ENCODE results near the gene TNFRSF25. TPM values are rescaled to one million over a fixed set of nuclear protein-coding genes. Genes with fewer than 3 reads are reported as not detected.

Gene TNFRSF25, protein sequence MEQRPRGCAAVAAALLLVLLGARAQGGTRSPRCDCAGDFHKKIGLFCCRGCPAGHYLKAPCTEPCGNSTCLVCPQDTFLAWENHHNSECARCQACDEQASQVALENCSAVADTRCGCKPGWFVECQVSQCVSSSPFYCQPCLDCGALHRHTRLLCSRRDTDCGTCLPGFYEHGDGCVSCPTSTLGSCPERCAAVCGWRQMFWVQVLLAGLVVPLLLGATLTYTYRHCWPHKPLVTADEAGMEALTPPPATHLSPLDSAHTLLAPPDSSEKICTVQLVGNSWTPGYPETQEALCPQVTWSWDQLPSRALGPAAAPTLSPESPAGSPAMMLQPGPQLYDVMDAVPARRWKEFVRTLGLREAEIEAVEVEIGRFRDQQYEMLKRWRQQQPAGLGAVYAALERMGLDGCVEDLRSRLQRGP
- polyA plus RNA-seq (2014; cell fraction: cytosol; rRNA removed): 5.9 and 6.6 TPM in 2 replicates
- 53.5 and 71.1 TPM in 2 replicates for polyA plus RNA-seq (2014; cell fraction: nucleus; rRNA removed)

DNA sequence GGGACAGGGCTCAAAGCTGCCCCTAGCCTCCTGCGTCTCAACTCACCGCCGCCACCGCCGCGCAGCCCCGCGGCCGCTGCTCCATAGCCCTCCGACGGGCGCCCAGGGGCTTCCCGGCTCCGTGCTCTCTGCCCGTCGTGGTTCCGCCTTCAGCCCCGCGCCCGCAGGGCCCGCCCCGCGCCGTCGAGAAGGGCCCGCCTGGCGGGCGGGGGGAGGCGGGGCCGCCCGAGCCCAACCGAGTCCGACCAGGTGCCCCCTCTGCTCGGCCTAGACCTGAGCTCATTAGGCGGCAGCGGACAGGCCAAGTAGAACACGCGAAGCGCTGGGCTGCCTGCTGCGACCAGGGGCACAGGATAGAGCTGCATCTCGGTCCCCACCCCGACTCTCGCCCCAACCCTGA lies at the start of gene TNFRSF25:
TNFRSF25 (minus strand) TSS at position 151 of the 400 bp plus-strand sequence; CDS start at position 85, 66 bp downstream.
- no peak for DNase-seq (ENCODE audit: low spot score)

DNA sequence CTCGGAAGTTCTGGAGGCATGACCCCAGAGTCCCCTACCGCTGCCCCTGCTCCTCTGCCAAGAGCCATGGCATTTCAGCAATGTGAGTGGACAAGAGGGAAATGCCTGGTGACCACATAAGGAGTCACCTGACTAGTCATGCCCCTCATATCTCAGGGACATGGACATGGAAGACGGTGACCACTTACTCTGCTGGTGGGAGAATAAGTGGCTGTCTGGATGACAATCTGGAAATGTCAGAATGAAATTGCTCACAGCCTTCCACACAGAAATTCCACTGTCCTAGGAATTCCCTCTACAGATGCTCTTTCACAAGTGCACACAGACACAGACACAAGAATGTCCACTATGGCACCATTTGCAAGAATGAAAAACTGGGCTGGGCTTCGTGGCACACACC lies 49.8 kb upstream of the TNFRSF25 start:
- no peak for DNase-seq (ENCODE audit: low spot score)

DNA sequence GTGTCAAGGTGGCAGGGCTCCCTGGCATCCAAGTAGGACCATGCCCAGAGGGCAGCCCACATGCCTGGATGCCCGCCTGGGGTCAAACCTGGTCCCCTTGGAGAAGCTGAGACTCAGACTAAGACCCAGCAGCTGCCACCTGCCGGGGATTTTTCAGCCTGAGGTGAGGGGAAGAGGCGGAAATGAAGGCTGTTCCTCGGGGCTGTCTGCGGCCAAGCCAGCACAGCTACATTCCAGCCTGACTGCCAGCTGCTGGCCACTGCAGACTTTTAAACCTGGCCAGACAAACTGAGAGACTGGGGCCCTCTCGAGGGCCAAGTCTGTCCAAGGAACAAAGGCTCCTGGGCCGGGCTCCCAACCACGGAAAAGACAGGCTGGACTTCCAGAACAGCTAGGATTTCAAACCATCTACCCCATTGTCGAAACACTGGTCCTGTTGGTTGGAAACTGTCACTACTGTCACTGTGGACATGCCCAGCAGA lies 47.4 kb upstream of the TNFRSF25 start:
- DNase-seq (ENCODE audit: low spot score): no peak

DNA sequence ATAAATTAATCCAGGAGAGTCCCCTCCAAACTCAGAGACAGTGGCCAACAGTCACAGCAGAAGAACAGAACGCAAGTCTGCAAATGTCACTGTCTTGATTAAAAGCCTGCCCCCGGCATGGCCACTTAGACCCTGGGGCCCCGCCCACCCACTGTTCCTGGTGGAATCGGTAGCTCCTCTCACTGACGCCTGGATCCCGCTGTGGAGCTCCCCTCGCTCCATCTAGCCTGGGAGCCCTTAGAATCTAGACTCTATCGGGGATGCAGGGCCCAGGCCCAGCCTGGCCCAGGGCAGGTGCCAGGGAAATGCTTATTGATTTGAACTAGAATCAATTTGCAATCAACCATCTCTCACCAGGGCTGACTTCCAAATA lies 46.9 kb upstream of the TNFRSF25 start:
- DNase-seq (ENCODE audit: low spot score): no peak

DNA sequence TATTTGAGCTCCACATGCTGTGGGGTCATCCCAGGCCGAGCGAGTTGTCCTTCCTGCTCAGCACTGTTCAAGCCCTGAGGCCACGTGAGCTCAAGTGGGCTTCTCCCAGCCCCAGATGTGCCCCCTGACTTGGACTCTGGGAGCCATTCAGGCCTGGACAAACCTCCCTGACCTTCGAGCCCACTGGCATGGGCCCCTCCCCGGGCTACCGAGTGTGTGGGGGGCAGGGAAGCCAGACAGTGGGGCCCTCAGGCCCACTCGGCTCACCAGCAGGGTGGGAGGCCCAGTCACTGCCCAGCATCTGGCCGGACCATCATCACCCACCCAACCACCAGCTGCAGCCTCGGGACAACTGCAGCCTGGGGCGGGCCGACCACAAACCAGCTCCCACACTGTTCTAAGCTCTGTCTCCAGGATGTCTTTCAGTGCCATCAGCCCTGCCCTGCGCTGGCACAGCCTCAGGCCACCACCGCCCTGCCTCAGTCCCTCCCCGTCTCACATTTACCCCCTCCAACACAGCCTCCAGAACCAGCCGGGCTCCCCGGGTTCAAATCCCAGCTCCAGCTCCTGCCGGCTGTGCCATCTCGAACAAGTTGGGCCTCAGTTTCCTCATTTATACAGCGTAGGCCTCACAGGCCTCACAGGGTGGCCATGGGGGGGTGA lies 46.4 kb upstream of the TNFRSF25 start:
- no peak for DNase-seq (ENCODE audit: low spot score)

DNA sequence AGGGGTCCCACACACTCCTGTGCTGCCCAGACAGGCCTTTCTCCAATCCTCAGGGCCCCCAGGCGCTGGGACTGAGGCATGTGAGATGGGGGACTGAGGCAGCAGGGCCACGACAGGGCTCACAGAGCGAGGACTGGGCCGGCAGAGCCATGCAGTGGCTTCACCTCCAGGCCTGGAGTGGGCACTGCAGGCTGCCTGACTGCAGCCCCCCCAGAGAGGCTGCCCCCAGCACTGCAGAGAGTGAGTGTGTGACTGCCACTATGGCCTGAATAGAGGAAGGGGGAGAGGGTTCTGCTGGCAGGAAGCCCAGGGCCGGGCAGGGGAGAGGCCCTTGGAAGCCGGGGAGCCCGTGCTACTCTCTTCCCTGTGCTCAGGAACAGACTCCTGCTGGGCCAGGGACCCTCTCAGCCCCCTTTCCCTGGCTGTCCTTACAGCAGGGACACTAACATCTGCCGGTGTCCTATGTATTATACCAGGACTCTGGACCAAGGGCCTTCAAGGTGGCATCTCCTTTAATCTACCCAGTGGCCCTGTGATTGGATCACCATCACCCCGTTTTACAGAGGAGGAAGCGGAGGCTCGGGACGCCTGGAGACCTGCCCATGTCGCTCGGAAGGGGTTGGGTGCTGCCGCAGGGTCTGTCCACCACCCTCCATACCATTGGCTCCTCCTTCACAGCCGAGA lies 45.7 kb upstream of the TNFRSF25 start:
- DNase-seq (ENCODE audit: low spot score): no peak

DNA sequence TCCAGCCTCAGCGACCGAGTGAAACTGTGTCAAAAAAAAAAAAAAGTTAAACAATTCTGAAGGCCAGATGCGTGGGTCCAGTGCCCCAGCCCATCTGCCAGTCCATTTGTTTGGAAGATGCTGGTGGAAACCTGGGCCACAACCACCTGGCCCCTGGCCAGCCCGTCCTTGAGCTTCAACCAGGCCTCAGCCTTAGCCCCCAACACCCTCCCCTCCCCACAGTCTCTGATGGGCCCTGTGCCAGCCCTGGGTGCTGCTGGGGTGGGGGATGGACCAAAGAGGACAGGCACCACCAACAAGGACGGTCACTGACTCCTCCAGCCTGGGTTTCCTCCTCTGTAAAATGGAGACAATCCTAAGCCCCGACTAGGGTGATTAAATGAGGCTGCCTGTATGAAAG lies 45.1 kb upstream of the TNFRSF25 start:
- no peak for DNase-seq (ENCODE audit: low spot score)

DNA sequence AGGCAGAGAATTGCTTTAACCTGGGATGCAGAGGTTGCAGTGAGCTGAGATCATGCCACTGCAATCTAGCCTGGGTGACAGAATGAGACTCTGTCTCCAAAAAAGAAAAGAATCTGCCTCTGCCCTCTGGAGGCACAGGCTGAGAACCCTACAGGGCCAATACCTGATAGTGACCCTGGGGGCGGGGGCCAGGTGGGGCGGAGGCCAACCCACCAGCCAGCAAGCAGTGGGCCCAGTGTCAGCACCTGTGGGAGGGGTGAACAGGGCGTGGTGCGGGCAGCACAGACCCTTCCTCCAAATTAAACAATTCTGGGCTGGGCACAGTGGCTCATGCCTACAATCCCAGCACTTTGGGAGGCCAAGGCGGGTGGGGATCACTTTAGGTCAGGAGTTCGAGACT lies 44.5 kb upstream of the TNFRSF25 start:
- no peak for DNase-seq (ENCODE audit: low spot score)

DNA sequence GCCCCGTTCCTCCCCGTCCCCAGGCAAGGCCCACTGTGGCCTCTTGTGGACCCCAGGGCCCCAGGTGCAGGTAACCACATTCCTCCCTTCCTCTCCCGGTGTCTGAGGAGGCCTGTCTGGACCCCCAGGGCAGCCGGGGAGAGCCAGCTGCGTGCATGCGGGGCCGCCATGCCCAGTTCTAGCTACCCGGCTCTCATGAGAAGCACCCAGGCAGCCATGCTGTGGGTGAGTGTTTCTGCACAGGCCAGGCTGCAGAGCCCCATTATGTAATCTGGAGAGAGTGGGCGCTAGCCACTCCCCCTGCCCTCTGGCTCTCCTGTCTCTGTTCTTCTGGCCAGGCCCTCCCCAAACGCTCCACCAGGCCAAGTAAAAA lies 43.9 kb upstream of the TNFRSF25 start:
- no peak for DNase-seq (ENCODE audit: low spot score)

DNA sequence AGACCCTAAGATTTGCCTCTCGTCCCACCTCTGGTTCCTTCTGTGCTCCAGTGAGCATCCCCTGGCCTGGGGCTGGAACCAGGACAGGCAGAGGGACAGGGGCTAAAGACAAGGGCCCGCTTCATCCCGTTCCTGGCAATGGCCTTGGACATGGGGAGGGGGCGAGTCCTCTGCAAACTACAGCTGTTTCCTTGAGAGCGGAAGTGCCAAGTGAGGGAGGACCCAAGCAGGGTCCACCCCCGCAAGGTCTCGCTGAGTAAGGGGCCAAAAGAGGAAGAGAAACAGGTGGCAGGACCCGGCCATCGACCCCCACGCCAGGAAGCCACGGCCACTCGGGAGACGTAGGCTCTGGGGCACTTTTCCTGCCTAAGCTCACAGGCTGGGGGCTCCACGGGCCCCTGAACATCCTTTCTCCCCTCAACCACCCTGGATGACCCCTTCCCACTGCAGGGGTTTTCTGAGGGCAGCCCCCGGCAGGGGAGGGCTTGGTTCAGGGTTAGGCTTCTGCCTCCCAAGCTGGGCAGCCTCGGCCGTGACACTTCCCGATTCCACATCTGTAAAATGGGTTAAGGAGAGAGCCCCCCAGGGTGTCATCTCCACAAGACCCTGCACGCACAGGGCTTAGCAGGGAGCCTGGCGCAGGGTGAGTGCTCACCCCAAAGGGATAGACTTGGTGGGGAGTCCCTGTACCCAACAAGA lies 43.4 kb upstream of the TNFRSF25 start:
- DNase-seq (ENCODE audit: low spot score): no peak

DNA sequence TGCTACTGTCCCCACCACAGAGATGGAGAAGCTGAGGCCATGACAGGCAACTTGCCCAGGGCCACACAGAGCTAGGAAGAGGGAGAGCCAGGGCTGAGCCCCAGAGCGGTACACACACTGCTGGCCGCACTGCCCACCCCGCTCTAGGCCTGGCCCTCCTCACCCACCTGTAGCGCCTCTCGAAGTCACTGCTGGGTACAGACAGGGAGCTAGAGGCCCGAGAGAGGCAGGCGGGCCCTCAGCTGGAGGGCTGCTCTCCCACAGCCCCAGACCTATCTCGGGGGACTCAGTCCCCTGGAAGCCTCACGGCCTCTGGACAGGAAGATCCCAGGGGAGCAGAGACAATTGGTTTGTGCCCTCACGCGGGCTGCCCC lies 42.8 kb upstream of the TNFRSF25 start:
- no peak for DNase-seq (ENCODE audit: low spot score)

DNA sequence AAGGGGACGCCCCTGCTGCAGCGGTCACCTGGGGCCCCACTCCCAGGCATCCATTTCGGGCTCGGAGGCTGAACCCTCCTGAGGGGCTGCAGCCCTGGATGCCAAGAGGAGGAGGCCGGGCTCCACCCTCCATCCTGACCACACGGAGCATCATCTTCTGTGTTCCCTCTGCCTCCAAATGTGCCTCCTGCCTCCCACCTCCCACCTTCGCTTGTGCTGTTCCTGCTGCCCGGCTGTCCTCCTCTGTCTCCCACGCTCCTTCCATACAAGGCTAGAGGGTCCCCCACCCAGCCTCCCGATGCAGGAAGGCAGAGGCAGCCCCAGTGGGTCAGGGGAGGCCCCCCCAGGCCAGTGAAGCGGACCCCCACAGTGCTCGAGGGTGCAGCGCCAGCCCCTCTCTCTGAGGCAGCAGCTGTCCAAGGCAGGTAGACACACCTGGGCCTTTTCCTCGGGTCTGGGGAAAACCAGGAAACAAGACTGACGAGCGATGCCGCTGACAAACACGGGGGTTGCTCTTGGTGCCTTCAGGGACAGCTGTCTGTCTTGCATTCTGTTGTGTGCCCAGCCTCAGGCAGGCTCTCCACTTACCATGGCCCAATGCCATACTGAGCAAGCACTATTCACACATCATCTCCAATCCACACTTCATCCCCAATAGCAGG lies 42.3 kb upstream of the TNFRSF25 start:
- no peak for DNase-seq (ENCODE audit: low spot score)

DNA sequence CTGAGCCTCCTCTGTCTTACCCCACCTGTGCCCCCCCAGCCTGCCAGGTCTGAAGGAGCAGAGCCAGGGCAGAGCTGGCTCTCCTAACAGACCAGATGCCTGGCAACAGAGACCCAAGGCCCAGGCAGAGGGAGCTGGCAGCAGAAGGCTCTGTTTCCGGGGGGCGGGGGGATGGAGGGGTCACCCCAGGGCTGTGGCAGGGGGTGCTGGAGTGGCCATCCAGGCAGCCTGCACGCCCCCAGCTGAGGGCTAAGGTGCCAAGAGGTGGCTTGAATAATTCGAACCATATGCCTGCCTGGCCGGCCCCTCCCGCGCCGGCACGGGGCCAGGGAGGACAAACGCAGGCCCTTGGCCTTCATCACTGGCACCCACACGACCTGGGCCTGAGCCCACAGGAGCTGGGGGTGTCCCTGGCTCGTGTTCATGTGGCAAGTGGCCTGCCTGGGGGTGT lies 41.5 kb upstream of the TNFRSF25 start:
- DNase-seq (ENCODE audit: low spot score): no peak

DNA sequence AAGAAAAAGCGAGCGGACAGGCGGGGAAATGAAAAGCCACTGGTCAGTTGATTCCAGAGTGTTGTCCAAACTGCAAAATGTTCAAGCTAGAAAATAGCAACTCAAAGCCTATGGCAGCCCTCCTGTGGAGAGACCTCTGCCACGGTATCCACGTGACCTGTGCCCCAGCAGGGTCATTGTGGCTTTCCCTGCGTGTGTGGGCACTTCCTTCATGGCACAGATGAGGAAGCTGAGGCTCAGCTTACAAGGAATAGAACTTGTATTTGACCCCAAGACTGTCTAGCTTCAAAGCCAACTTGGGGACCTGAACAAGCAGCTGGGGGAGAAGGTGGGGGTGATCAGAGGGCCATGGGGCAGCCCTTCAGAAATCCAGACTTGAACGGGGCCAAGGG lies 41.1 kb upstream of the TNFRSF25 start:
- DNase-seq (ENCODE audit: low spot score): no peak

DNA sequence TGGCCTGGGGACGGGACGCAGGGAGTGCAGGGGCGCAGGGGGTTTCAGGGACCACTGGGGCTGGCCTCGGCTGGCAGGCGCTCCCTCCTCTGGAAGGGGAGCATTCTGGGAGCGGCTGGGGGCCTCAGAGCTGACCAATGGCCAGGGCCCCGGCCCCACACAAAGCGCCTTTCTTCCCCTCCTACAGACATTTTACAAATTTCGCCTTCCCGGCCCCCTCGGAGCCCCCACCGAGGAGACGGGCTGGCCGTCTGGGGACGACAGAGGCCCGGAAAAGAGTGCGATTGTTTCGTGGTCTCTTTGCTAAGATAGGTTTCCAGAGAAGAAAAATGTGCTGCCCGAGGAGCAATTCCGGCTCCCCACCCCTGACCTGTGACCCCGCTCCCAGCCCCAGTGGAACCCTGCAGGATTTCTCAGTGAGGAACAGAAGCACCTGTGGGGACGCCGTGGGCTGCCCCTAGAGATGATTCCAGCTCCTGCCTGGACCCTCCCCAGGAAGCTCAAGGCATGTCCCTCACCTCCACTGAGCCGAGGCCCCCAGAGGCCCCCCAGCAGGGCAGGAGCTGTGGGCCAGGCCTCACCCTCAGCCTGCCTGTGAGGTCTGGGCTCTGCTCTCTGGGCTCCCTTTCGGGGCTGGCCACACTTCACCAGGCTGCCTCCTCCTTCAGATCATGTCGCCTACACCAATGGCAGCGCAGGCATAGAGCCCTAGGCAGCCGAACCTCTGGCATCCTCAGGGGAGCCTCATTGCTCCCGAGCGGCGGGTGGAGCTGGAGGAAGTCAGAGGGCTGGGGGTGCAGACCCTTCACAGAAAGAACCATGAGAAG lies 40.5 kb upstream of the TNFRSF25 start:
- no peak for DNase-seq (ENCODE audit: low spot score)

DNA sequence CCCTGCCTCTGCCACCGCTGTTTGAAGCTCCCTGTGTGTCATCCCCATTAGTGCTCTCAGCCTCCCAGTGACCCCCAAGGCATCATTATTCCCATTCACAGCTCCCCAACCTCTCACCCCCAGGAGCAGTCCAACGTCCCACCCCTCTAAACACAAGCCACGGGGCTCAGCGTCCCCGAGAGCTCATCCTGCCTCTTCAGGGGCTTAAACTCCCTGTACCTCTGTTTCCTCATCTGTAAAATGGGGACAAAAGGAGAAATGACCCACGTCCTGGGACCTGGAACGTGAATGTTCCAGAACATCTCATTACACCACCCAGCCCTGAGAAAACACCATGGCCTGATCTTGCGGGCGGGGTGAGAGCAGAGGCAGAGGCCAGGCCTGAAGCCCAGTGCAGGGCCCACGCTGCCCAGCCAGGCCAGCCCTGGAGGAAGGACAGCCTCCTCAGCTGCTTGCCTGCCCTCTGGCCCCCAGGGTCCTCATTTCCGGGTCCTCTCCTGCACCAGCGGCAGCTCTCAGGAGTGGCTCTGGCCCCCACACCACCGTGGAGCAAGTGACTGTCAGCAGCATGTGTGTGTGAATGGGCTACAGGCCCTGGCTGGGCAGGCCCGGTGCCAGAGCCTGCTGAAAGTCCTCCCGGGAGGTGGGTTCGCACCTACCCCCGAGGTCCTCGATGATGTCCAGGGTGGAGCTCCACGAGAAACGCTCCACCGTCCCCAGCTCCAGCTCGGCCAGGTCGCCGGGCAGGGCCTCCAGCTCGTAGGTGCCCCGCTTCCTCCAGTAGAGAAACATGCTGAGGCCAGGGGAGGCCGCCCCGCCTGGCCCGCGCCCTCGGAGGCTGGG lies 39.6 kb upstream of the TNFRSF25 start:
- DNase-seq (ENCODE audit: low spot score): no peak

DNA sequence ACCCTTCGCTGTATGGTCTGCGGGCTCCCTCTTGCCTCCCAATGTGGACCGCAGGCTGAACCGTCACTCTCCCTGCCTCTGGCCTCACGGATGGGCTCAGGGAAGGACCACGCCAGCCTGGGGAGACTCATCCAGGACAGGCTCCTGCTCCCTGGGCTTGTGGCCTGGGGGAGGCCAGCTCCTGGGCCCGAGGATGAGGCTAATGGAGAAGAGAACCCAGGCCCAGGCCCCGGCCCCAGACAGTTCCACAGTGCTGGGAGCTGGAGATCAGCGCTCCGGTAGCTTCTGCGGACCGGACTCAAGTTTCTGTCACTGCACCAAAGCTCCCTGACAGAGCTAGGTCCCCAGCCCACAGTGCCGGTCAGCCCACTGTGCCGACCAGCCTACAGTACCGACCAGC lies 38.9 kb upstream of the TNFRSF25 start:
- no peak for DNase-seq (ENCODE audit: low spot score)

DNA sequence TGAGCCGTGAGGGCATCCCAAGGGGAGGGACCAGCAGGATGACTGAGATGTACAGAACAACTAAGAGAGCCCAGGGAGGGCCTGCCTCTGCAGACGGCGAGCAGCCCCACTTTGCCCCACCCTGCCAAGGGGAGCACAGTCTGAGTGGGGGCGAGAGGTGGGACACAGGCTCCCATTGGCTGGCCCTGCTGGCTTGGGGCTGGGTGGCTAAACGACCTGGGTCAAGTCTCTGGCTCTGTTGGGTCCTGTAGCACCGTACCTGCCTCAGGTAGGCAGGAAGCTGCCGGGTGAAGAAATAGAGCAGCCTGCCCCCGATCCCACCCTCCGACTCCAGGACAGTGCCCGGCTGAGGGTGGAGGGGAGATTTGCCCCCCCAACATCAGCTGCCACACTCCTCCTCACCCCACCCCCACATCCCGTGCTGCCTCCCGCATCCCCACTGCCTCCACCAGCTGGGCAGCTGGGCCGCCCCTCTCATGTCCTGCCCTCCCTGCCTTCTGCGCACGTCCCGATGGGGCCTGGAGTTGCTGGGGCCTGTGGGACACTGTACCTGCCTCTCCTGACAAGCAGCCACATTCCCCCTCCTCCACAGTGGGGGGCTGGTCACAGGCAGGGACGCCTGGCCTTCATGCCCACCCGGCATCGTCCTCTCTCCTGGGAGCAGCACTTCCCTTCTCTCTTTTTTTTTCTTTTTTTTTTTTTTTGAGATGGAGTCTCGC lies 38.1 kb upstream of the TNFRSF25 start:
- DNase-seq (ENCODE audit: low spot score): no peak
